T1000 (cell line): ENCODE data around the gene GPR157.
"Not testable (repeated sequence)": the region's sequence is repeated elsewhere in the genome, so short reads cannot be mapped to it uniquely, and the experiment has no call there.

Experiments
- DNase-seq: peaks from one replicate; lab custom pipeline; 2025; ENCODE audit warnings: mixed read lengths; lab: John Stamatoyannopoulos, UW

GPR157 gene

DNA sequence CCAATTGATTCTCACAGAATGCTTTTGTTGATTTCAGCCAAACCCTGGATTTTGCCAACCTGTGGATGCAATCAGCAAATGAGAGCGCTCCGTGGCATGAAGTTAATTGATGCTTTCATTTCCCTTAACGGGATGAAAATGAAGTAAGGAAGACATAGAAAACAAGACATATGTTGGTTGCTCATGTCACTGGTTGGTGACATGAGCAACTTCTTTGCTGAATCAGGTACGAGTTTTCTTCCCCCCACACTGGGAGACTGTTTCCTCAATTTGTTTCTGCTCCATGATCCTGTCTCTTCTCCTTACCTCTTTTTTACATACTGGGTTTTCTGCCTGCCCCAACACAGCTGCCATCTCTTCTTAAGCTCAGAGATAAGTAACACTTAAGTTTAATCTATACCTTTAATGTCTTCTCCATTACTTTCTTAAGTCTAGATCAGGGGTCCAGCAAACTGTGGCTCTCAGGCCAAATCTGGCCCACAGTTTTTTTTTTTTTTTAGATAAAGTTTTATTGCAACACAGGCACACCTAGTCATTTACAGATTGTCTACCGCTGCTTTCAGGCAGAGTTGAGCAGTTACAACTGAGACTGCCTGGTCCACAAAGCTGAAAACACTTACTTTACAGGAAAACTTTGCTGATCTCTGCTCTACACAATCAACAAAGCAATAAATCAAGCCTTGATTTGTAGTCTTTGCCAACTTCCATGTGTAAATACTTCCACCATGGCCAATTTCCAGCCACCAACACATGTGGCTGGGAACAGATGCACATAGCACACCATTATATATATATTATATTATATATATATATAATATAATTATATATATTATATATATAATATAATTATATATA lies 13.3 kb downstream of the GPR157 start:
- no peak for DNase-seq

DNA sequence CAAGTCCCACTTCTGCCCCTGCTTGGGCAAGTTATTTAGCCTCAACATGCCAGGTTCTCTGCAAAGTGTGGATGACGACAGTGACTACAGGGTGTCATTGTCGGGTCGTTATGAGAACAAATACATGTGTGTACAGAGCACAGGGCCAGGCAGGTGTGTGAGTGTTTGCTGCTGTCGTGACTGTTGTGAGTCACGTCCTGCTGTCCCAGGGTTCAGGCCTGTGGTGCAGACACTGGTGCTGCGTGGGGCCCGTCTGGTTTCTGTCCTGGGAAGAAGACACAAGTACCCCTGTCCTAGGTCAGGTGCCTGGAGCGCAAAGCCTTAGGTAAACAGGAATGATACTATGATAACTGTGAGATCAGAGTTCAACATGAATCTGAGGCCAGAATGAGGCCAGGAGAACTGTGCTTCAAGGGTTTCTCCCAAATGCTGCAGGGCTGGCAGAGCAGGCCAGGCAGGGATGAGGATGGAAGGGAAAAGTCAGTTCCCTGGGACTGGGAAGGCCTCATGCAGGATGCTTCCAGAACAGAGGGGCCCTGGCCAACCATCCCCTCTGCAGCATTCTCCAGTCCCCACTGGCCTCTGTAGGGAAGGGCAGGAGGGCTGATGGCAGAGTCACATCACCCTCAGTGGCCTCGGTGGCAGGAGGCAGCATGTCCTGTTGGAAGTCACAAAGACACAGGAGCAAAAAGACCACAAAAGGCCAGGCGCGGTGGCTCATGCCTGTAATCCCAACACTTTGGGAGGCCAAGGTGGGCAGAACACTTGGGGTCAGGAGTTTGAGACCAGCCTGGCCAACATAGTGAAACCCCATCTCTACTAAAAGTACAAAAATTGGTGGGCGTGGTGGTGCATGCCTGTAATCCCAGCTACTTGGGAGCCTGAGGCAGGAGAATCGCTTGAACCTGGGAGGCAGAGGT lies 15.7 kb downstream of the GPR157 start:
- no peak for DNase-seq

DNA sequence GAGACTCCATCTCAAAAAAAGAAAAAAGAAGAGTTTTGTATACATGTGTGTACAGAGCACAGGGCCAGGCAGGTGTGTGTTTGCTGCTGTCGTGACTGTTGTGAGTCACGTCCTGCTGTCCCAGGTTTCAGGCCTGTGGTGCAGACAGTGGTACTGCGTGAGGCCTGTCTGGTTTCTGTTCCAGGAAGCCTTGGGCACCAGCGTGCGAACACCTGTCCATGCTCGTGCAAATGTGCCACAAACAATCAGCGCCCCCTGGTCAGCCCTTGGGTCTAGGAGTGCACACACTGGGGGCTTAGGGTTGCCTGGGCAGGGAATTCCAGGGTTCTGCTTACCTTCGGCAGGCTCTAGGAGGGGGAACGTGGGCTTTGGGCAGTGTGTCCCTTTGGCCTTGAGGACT lies 16.9 kb downstream of the GPR157 start:
- no peak for DNase-seq

DNA sequence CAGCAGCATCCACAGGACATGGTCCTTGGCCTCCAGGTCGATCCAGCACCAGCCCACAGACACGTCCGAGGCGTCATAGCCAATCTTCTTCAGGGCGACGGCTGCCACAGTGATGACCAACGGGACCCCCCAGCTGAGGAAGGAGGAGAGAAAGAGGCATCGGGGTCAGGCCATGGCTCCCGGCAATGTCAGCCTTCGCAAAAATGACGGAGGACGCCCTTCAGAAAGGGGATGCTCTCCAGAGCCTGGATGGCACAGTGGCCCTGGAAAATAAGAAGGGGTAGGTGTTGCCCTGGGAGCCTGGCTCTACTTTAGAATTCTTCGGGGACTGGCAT lies 17.6 kb downstream of the GPR157 start:
- no peak for DNase-seq

DNA sequence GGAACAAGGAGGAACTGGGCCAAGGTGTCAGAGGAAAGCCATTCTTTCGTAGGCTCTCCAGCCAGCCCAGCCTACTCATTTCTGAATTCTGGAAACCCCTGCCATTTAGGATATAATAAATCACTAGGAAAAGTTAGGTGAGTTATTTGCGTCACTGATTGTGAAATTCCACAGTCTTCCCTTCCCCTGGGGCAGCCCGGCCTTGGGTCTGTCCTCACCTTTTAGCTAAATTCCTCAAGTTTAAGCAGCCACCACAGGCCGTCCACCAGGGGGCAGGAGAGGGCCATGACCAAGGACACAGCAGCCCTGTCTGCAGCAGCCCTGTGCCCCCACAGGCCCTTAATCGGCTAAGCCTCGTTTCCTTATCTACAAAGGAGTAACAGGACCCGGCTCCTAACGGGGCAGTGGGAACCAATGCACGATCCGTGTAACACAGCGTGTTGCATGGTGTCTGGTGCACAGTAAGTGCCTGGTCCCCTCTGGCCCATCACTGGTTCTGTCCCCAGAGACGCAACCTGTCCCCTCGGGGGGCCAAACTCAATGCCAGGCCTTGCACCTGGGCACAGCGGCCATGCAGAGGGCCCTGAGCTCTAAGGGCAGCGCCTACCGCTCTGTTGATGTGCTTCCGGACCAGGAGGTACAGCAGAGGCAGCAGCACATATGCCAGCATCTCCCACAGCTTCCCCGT lies 18.1 kb downstream of the GPR157 start:
- peak; percentile 69 for DNase-seq

DNA sequence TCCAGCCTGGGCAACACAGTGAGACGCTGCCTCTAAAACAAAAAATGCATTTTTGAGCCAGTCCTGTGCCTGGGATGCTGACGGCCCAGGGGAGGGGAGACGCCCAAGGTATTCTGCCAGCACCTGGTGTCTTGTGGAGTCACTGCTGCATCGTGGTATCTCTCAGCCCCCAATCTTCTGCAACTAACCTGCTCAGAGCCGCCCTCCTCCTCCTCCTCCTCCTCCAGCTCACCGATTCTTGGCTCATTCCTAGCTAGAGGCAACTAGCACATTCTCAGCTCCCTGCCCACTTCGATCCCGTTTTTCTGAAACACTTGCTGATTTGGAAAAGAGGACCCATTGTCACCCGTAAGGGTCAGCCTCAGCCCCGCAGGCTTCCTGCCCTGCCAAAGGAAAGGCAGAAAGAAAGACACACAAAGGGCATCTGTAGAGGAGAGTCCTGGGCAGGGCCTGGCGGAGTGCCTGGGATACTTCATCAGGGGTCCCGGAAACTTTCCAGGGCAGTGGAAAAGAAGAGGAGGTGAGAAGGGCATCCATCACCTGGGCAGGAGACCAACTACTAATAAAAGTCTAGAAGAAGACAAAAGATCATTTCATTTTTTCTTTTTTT lies 20.7 kb downstream of the GPR157 start:
- no peak for DNase-seq

DNA sequence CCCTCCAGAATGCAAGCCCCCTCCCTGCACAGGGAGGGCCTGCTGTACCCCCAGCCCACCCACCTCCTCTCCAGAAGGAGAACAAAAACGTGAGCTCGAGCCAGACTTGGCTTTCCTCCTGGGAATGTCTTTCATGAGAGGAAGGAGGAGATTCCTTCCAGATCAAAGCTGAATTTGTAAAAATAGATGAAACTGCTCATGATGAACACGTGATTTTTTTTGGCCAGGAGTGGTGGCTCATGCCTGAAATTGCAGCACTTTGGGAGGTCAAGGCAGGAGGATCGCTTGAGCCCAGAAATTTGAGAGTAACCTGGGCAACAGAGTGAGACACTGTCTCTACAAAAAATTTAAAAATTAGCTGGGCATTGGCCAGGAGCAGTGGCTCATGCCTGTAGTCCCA lies 21.8 kb downstream of the GPR157 start:
- DNase-seq: no peak

DNA sequence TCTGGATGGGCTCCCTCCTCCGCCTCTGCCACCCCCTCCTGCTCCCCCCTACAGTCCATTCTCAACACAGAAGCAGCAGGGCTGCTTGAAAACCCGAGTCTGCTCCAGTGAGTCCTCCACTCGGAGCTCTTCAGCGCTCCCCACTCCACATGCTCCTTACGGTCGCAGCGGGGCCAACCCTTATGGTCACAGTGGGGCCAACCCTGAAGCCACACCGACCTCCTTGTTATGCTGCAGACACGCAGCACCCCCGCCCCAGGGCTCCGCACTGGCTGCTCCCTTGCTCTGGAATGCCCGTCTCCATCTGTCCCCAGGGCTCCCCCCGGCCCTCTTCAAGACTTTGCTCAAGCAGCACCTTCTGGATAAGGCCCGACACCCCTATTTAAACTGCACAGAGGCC lies 22.6 kb downstream of the GPR157 start:
- no peak for DNase-seq

DNA sequence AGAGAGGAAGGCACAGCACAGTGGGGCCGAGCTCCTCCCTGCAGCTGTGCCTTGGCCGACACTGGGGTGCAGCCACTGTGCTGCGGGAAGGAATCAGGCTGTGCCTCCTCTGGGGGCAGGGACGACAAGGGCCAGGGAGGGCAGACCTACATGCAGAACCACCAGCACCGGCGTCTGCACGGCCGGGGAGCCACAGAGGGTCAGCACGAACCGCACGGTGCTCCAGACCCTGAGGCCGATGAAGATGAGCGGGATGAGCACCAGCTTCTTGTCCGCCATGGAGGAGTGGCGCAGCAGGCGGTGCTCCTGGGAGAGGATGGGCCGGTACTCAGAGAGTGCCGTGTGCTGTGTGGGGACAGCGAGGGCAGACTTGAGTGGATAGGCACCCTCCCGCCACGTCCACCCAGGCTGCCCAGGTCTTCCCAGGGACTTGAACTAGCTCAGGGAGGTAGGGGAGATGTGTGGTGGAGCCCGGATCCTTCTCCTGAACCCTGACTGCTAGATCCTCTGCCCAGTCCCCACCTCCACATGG lies 23.5 kb downstream of the GPR157 start:
- no peak for DNase-seq

DNA sequence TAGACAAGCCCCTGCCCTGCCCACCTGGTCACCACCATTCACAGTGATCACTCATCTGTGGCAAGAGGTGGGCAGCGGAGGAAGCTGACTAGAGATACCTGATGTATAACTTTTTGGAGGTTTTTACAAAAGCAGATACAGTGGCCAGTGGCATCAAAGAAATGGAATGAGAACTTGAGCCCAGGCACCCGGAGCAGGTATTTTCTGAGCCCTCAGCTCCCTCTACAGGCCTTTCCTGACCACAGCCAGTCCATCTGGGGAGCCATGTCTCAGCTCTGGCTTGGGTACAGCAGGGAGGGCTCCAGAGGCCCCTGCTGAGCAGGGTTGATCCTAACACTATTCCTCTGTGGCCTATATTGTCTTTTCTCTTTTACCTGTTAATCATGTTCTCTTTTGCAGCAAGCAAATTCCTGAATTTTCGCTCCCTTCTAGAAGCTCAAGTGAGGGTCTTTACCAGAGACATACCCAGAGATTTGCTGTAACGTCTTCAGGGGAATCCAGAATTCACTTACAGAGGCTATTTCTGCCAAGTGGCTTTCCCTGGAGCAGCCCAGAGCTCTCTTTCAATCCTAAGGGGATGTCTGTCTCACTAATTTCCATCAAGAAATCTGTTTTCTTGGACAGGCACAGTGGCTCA lies 27.3 kb downstream of the GPR157 start:
- no peak for DNase-seq

DNA sequence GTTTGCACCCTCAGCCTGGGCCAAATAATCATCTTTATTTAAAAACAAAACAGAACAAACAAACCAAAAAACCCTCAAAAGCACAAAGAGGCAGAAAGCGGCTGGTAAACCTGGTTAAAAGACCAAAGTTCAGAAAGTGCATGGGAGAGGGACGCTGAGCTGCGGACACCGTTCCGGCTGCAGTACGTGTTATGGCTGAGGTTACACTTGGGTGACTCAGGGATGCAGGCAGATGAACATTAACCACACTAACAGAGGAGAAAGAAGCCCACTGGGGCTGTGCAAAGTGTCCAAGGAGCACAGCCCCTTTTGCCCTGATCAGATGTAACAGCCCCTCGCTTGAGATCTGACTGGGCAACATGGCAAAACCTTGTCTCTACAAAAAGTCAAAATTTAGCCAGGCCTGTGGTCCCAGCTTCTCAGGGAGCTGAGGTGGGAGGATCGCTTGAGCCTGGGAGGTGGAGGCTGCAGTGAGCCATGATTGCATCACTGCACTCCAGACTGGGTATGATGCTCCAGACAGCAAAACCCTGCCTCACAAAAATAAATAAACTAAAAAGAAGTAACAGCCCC lies 28.3 kb downstream of the GPR157 start:
- DNase-seq: no peak

DNA sequence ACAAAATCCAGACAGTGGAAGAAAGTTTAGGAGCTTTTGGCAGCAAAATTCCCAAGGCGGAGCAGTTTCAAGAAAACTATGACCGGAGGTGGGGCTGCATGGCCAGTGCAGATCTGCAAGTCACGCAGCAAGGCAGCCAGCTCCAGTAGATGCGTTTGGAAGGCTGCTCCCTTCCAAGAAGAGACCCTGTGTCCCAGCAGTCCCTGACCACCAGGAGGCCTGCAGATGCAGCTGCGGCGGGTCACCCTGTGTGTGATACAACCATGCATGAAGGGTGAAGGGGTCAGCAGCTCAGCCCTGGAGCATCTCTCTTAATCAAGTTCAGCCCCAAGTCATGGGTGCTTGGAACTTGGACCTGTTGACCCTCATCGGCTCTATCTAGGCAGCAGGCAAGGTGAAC lies 29.3 kb downstream of the GPR157 start:
- DNase-seq: no peak

DNA sequence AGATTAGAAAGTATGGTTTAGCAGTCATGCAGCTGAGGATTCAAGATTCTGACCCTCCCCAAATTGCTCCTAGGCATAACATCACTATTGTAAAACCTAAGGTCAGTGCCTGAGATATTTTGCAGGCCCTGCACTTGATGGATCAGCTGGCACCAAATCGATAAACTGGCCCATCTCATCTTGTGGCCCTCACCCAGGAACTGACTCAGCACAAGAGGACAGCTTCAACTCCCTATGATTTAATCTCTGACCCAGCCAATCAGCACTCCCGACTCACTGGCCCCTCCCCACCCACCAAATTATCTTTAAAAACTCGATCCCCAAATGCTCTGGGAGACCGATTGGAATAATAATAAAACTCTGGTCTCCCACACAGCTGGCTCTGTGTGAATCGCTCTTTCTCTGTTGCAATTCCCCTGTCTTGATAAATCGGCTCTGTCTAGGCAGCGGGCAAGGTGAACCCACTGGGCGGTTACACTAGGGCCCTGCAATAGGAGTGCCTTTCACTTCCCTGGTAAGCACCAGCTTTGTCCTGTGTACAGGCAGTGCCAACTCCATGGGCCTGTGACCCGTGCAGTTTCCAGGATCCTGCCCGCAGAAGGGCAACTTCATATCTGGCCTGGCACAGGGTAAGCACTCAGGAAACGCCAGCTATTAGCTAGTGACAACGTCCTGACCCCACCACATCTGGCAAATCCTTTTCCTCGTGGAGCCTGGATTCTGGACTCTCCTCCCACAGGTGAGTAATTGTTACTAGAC lies 30.8 kb downstream of the GPR157 start:
- no peak for DNase-seq

DNA sequence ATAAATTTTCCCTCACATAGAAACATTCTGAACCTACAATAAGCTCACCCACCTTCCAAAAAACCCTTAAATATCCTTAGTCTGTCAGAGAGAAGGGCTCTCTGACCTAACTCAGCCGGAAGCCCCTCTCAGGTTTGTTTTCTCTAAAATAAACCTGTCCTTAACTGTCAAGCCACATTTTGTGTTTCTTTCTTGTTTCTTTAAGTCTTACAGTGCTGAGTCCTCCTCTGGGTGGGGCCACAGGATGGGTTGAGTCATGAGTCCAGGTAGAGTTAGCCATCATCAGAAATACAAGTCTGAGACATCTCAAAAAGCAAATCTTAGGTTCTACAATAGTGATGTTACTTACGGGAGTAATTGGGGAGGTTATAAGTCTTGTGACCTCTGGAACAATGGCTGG lies 33.1 kb downstream of the GPR157 start:
- no peak for DNase-seq

DNA sequence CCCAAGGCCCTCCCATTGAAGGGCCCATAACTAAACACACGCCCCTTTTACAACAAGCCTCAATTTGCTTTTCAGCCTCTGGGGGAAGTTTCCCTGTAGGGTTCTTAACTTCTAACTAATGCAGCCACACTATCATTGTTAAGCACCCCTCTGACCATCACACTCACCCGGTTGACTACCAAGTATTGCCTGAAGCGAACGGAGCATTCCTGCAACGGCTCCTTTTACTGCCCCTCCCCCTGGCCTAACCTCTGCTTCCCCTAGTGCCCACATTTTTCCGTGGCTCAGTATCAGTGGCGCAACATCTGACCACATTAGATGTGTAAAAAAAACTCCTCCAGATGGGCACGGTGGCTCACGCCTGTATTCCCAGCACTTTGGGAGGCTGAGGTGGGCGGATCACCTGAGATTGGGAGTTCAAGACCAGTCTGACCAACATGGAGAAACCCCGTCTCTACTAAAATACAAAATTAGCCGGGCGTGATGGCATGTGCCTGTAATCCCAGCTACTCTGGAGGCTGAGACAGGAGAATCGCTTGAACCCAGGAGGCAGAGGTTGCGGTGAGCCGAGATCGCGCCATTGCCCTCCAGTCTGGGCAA lies 34.8 kb downstream of the GPR157 start:
- not testable (repeated sequence) for DNase-seq

DNA sequence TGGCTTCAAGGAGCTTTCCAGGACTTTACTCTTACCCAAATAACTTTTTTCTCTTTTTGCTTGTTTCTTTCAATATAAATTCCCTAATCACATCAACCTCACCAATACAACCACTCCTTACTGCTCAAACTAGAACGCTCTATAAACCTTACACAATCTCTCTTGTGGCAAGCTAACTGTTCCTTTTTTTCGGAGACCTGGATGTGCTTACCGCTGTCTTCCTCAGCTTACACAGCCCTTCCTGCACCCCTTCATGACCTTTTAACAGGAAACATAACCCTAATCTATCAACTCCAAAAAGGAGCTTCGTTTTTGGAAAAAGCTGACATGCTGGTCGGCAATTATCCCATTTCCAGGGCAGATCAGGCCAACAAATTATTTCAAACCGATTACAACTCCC lies 35.3 kb downstream of the GPR157 start:
- no peak for DNase-seq

DNA sequence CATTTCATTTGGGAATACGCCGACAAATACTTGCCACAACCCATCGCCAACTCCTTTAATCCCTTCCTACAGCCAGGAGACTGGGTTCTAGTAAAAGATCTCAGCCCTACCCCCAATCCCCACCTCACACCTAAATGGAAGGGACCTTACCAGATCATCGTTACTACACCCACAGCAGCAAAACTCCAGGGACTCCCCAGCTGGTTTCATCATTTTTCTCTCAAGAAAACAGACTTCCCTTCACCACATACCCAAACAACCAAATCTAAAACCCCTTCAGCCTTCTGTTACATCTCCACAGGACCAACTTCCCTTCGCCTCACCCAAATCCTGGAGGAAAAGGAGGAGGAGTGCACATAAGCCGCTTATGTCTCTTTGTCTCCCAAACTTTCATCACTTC lies 35.8 kb downstream of the GPR157 start:
- no peak for DNase-seq

DNA sequence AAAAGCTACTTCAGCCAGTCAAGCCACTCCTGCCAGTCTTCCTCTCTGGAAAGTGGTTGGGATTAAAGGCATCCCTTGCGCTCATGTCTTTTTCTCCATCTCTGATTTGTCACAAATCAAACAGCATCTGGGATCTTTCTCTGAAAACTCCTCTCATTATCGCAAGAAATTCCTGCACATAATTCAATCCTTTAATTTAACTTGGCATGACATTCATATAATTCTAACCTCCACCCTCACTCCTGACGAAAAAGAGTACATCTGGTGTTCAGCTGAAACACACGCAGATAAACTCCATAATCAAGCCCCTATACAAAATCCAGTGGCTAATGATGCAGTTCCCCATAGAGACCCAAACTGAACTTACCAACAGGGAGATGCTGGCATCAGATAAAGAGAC lies 40.1 kb downstream of the GPR157 start:
- no peak for DNase-seq

DNA sequence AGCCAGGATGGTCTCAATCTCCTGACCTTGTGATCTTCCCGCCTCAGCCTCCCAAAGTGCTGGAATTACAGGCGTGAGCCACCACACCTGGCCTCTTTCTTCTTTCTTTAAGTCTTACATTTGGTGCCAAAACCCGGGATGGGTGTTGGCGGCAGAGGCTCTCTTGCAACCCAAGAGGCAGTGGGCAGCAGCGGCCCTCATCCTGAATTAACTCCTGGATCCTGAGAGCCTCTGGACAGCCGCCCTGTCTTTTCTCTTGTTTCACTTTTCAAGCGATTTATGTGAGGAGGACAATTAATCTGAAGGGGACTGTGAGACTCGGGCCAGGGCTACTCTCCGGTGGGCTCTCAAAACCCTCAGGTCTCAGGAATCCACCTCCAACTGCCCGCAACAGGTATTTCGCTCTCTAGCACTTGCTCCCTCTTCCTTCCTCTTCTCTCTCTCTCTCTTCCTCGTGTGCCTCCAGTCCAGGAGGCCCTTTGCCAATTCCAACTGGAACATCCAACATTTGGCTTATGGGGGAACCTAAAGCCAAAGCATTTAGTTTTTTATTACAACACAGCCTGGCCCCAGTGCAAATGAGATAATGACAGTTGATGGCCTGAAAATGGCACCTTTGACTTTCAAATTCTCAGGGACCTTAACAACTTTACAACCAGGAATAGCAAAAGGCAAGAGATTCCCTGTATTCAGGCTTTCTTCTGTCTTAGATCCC lies 41.3 kb downstream of the GPR157 start:
- no peak for DNase-seq
